ENCODE results near the gene PPM1F.

- TF ChIP-seq, protein P1, sequence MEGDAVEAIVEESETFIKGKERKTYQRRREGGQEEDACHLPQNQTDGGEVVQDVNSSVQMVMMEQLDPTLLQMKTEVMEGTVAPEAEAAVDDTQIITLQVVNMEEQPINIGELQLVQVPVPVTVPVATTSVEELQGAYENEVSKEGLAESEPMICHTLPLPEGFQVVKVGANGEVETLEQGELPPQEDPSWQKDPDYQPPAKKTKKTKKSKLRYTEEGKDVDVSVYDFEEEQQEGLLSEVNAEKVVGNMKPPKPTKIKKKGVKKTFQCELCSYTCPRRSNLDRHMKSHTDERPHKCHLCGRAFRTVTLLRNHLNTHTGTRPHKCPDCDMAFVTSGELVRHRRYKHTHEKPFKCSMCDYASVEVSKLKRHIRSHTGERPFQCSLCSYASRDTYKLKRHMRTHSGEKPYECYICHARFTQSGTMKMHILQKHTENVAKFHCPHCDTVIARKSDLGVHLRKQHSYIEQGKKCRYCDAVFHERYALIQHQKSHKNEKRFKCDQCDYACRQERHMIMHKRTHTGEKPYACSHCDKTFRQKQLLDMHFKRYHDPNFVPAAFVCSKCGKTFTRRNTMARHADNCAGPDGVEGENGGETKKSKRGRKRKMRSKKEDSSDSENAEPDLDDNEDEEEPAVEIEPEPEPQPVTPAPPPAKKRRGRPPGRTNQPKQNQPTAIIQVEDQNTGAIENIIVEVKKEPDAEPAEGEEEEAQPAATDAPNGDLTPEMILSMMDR (conservative IDR thresholded peaks at IDR 0.05 in 1 of 2, IDR thresholded peaks at IDR 0.05 in 1 of 2; ENCODE audit: low read depth in 1 of 2, low read length in 2 of 2) = no peak
- TF ChIP-seq EZH2 (IDR thresholded peaks at IDR 0.05; ENCODE audit: low read length, missing control alignments) = no peak
These were observed 26.1 kb upstream of the PPM1F start for GRCh38 chr22:21978564-21979386.
